Fibroblast of skin of scalp (primary cell): ENCODE results near the gene WNT8B.
A peak's percentile ranks its signal among the peaks of the same experiment; 100 is the strongest.

Experiments
- DNase-seq: peaks from one replicate; pipeline ENCODE4 v3.0.0-alpha.2; 2013

WNT8B gene

GRCh38 chr10:100519311-100520051 lies 56.7 kb downstream of the WNT8B start, which contains the start of gene SEC31B:
Gene SEC31B (minus strand): TSS chr10:100519861. CDS start chr10:100516952, 2,909 bp downstream.
- no peak for DNase-seq

DNA sequence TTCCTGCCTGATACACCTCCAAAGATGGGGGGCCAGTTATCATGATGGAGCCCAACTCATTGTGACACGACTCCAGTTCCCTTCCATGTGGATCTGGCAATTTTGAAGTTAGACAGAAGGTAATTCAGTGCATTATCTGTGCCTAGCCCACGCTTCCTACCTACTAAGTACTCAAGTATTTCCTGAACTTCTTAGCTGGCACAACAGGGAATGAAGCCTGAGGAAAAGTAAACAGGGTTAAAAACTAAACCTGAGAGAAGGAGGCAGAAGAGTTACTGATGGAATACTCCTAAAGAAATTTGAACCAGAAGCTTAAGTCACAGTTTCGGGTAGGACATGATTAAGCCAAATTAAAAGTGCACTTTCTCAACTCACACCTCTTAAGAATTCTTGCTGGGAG lies 58.0 kb downstream of the WNT8B start:
- no peak for DNase-seq

GRCh38 chr10:100522107-100522801 lies 59.4 kb downstream of the WNT8B start:
- no peak for DNase-seq

- DNase-seq, result no peak
Observed at GRCh38 chr10:100522945-100523344, 60.1 kb downstream of the WNT8B start.

DNA sequence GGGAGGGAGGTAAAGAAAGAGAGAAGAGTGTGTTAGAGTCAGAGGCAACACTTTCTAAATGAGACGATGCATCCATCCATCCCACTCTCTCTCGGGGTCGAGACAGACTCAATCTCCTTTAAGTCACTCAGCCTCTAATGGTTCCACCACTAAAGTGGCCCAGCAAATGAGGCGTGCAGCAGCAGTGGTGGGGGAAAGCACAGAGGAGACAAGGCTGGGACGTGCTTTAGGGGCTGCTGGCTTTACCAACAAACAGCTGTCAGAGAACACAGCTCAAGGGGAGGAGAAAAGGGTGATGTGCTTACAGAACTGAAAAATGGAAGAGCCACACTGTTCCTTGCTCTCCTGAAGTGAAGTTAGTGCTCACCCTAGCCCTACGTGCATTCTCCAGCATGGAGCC lies 61.4 kb downstream of the WNT8B start:
- DNase-seq, result no peak

- no peak for DNase-seq
Observed at GRCh38 chr10:100524638-100525037, 61.8 kb downstream of the WNT8B start.

DNA sequence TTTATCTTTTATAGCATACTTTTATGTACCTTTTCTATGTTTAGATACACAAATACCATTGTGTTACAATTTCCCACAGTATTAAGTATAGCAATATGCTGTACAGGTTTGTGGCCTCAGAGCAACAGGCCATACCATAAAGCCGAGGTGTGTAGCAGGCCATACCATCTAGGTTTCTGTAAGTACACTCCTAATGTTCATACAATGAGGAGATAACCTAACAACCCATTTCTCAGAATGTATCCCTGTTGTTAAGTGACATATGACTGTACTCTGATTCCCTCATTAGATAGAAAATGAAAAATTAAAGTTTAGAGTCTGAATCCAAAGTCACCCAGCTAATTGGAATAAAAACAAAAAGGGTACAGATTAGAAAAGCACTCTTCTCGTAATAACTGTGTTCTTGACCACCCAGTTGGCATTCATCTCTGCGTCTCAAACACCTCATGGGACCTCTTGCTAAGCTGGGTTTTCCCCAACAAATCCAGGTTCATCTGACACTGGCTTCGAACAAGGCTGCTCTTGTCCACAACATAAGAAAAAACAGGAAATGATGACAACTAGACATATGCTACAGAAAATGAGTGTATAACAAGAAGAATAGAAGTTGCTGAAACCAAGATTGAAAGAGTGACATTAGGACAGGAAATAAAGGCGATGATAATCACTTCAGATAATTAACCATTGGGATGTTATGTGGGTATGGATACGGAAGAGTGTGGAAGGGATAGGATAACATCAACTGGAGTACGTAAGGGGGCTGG lies 65.5 kb downstream of the WNT8B start:
- no peak for DNase-seq

- DNase-seq, result no peak
Observed at GRCh38 chr10:100528921-100529474, 66.2 kb downstream of the WNT8B start.

GRCh38 chr10:100529475-100530298 lies 66.9 kb downstream of the WNT8B start, which contains the start of gene NDUFB8:
Gene NDUFB8 (minus strand): TSS chr10:100529871. CDS start chr10:100529851, 20 bp downstream.
- DNase-seq, result peak; percentile 87

DNA sequence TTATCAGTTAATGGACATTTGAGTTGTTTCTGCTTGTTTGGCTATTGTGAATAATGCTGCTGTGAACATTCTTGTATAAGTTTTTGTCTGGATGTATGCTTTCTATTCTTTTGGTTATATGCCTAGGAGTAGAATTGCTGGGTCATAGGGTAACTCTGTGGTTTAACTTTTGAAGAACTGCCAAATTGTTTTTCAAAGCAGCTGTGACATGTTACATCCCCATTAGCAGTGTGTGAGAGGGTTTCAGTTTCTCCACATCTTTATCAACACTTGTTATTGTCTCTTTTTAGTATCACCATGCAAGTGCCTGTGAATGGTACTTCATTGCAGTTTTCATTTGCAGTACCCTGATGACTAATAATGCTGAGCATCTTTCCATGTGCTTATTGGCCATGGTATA lies 69.0 kb downstream of the WNT8B start:
- DNase-seq, result no peak
